ENCODE measurements around the gene TRAPPC11. TPM values are rescaled to one million over a fixed set of nuclear protein-coding genes. Genes with fewer than 3 reads are reported as not detected.

The TRAPPC11 gene
- polyA plus RNA-seq, 1 experiment, result 21.2 TPM

GRCh38 chr4:183702492-183702891, 43.4 kb downstream of the TRAPPC11 start:
- ChIA-PET CTCF (interaction anchor here (0.7 to 1.9 kb wide), 3 partner anchors 10 to 650 kb away, joined by 3 to 4 read pairs (median 3); no protein-coding TSS in a partner anchor), POLR2A (no interaction called here)
- Histone ChIP-seq H3K4me3 (ENCODE audit: low read depth, low read length) (no peak overlapping the region), H3K36me3 (ENCODE audit: control insufficient read depth, insufficient read depth, low read length) (peaks cover 8% of the 10 kb centered on the region; the same call in 1 of the 2 replicates), H3K27me3 (ENCODE audit: control insufficient read depth, insufficient read depth, low read length) (no peaks in the 10 kb centered on the region)
- TF ChIP-seq CTCF (IDR thresholded peaks at IDR 0.05; ENCODE audit: insufficient read depth, low read depth, low read length), result no peak
- DNase-seq (ENCODE audit: low read depth), result no peak

GRCh38 chr4:183714626-183715025, 55.5 kb downstream of the TRAPPC11 start:
- no peak for TF ChIP-seq CTCF (IDR thresholded peaks at IDR 0.05; ENCODE audit: insufficient read depth, low read depth, low read length)
- ChIA-PET CTCF (no interaction called here), POLR2A (no interaction called here)
- Histone ChIP-seq H3K27me3 (ENCODE audit: control insufficient read depth, insufficient read depth, low read length) (no peaks in the 10 kb centered on the region), H3K4me3 (ENCODE audit: low read depth, low read length) (no peak overlapping the region), H3K36me3 (ENCODE audit: control insufficient read depth, insufficient read depth, low read length) (peaks cover 3% of the 10 kb centered on the region)
- DNase-seq (ENCODE audit: low read depth), result no peak

- CTCF ChIA-PET, result no interaction called here
- H3K36me3 ChIP-seq (ENCODE audit: control insufficient read depth, insufficient read depth, low read length), result peaks cover 3% of the 10 kb centered on the region
- H3K27me3 ChIP-seq (ENCODE audit: control insufficient read depth, insufficient read depth, low read length), result no peaks in the 10 kb centered on the region
- no peak for TF ChIP-seq CTCF (IDR thresholded peaks at IDR 0.05; ENCODE audit: insufficient read depth, low read depth, low read length)
- POLR2A ChIA-PET, result no interaction called here
- DNase-seq (ENCODE audit: low read depth), result no peak
- H3K4me3 ChIP-seq (ENCODE audit: low read depth, low read length), result no peak overlapping the region
Measured at GRCh38 chr4:183716302-183716701, 57.2 kb downstream of the TRAPPC11 start.

GRCh38 chr4:183718876-183719275, 59.8 kb downstream of the TRAPPC11 start:
- Histone ChIP-seq H3K27me3 (ENCODE audit: control insufficient read depth, insufficient read depth, low read length) (no peaks in the 10 kb centered on the region), H3K36me3 (ENCODE audit: control insufficient read depth, insufficient read depth, low read length) (no peaks in the 10 kb centered on the region), H3K4me3 (ENCODE audit: low read depth, low read length) (no peak overlapping the region)
- no peak for DNase-seq (ENCODE audit: low read depth)
- POLR2A ChIA-PET, result no interaction called here
- TF ChIP-seq CTCF (IDR thresholded peaks at IDR 0.05; ENCODE audit: insufficient read depth, low read depth, low read length), result no peak
- CTCF ChIA-PET, result interaction anchor here (0.5 to 1.3 kb wide), 4 partner anchors 11 to 254 kb away, joined by 3 to 4 read pairs (median 3); no protein-coding TSS in a partner anchor

- DNase-seq (ENCODE audit: low read depth), result no peak
- TF ChIP-seq CTCF (IDR thresholded peaks at IDR 0.05; ENCODE audit: insufficient read depth, low read depth, low read length), result peak; percentile 63
- POLR2A ChIA-PET, result no interaction called here
- H3K36me3 ChIP-seq (ENCODE audit: control insufficient read depth, insufficient read depth, low read length), result no peaks in the 10 kb centered on the region
- H3K4me3 ChIP-seq (ENCODE audit: low read depth, low read length), result no peak overlapping the region
- CTCF ChIA-PET, result interaction anchor here (0.9 kb wide), 1 partner anchor 10 kb away, joined by 3 read pairs; no protein-coding TSS in a partner anchor
- no peaks in the 10 kb centered on the region for H3K27me3 ChIP-seq (ENCODE audit: control insufficient read depth, insufficient read depth, low read length)
Measured at GRCh38 chr4:183721207-183722081, 62.4 kb downstream of the TRAPPC11 start.
